ENCODE results near the gene IL22.

GRCh38 chr12:68206446-68206845, 47.0 kb downstream of the IL22 start:
- TF ChIP-seq, protein P1, sequence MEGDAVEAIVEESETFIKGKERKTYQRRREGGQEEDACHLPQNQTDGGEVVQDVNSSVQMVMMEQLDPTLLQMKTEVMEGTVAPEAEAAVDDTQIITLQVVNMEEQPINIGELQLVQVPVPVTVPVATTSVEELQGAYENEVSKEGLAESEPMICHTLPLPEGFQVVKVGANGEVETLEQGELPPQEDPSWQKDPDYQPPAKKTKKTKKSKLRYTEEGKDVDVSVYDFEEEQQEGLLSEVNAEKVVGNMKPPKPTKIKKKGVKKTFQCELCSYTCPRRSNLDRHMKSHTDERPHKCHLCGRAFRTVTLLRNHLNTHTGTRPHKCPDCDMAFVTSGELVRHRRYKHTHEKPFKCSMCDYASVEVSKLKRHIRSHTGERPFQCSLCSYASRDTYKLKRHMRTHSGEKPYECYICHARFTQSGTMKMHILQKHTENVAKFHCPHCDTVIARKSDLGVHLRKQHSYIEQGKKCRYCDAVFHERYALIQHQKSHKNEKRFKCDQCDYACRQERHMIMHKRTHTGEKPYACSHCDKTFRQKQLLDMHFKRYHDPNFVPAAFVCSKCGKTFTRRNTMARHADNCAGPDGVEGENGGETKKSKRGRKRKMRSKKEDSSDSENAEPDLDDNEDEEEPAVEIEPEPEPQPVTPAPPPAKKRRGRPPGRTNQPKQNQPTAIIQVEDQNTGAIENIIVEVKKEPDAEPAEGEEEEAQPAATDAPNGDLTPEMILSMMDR (IDR thresholded peaks at IDR 0.05): no peak
- TF ChIP-seq EP300 (IDR thresholded peaks at IDR 0.05) (no peak), POLR2A (IDR thresholded peaks at IDR 0.05) (no peak)
